GM19324 (cell line): Measurements from ENCODE around the gene ATP2A3.
A peak's percentile ranks its signal among the peaks of the same experiment; 100 is the strongest.

Experiments used
- ATAC-seq: cut with Tn5 transposase; IDR thresholded peaks from one replicate; pipeline ENCODE4 v1.9.1; 2021; ENCODE audit warnings: mild to moderate bottlenecking, moderate library complexity; ENCODE audit not compliant: unreplicated experiment, low FRiP score

ATP2A3 gene

DNA sequence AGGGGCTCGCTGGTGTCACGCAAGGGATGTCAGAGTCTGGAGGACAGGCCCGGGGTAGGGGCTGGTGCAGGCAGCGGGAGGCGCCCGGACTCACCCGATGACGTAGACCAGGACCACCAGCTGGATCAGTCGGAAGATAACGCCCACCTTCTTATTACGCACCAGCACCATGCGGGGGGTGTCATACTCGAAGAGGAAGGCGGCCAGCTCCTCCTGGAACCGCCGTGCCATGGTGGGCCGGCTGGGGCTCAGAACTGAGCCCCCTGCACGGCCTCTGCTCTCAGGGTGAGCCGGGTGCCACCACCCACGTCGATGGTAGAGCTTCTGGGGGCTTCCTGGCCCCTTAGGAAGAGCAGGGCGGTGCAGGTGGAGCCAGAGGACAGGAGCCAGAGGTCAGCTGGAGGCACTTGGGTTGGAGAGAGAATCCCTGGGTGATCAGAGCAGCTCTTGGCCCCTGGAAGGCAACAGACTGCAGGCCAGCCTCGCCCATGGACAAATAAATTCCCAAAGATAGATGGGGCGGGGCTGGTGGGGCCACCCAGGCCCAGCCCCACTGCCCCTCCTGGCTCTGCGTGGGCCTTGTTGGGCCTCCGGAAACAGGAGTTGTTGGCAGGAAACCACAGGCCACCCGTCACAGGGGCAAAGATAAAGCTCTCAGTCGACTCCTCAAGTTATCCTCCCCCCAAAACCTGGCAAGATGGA lies 48.1 kb downstream of the ATP2A3 start, which contains the start of gene P2RX1:
Gene P2RX1 (minus strand): TSS at position 471 of the 702 bp plus-strand sequence. CDS start 240 bp downstream, at position 231.
- ATAC-seq, result no peak

- no peak for ATAC-seq
Observed at GRCh38 chr17:3915581-3915994, 48.6 kb downstream of the ATP2A3 start.

DNA sequence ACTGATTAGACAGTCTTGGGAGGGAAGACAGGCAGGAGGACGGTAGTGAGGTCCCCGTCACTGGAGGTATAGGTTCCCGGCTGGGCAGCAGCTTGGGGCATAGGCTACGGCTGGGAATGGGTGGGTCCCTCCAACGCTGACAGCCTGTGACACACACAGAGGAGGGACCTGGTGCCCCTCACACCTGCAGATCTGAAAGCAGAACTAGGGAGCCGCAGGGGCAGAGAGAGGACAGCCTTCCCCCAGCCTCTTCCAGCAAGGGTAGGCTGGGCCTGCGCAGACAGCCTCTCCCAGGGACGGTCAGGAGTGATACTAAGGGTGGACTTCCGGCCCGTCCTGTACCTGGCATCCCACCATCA lies 49.9 kb downstream of the ATP2A3 start:
- ATAC-seq, result peak; percentile 44

GRCh38 chr17:3913531-3914311 lies 50.5 kb downstream of the ATP2A3 start:
- ATAC-seq, result peak; percentile 45

- no peak for ATAC-seq
Observed at GRCh38 chr17:3912827-3913226, 51.4 kb downstream of the ATP2A3 start.

GRCh38 chr17:3911271-3912053 lies 52.8 kb downstream of the ATP2A3 start:
- ATAC-seq, result peak; percentile 74

DNA sequence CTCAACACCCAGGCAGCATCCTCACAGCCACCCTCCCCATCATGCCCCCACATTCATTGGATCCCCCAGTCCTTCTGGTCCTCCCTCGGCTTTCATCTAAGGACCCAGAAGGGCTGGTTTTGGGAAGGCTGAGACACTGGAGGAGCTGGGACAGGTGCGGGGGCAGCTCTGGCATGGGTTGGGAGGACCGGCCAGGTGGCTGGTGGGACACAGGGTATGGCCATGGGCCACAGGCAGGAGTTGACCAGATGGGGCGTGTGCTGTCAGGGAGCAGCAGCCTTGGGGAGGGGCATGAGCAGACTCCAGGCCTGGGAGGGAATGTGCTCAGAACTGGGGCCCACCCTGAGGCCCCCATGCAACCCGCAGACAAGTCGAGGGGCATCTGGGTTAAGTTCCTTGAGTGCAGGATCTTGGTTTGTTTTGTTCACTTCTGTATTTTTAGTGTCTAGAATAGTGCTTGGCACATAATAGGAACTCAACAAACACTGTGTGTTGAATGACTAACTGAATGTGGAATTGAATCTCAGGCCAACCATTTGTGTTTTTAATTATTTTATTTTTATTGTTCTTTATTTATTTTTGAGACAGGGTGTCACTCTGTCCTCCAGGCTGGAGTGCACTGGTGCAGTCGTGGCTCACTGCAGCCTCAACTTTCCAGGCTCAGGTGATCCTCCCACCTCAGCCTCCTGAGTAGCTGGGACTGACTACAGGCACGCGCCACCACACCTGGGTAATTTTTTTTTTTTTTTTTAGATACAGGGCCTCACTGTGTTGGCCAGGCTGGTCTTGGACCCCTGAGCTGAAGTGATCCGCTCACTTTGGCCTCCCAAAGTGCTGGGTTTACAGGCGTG lies 53.6 kb downstream of the ATP2A3 start:
- no peak for ATAC-seq

DNA sequence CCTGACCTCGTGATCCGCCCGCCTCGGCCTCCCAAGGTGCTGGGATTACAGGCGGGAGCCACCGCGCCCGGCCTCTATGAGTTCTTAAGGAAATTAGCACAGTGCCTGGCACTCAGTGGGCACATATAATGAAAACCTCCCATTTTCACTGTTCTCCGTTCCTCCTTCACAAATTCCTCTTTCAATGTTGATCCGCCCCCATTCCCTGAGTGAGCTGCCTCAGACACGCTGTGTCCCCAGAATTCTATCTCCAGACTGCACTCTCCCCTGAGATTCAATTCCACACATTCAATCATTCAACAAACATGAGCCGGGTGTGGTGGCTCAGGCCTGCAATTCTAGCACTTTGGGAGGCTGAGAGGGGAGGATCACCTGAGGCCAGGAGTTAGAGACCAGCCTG lies 55.0 kb downstream of the ATP2A3 start:
- ATAC-seq, result no peak

DNA sequence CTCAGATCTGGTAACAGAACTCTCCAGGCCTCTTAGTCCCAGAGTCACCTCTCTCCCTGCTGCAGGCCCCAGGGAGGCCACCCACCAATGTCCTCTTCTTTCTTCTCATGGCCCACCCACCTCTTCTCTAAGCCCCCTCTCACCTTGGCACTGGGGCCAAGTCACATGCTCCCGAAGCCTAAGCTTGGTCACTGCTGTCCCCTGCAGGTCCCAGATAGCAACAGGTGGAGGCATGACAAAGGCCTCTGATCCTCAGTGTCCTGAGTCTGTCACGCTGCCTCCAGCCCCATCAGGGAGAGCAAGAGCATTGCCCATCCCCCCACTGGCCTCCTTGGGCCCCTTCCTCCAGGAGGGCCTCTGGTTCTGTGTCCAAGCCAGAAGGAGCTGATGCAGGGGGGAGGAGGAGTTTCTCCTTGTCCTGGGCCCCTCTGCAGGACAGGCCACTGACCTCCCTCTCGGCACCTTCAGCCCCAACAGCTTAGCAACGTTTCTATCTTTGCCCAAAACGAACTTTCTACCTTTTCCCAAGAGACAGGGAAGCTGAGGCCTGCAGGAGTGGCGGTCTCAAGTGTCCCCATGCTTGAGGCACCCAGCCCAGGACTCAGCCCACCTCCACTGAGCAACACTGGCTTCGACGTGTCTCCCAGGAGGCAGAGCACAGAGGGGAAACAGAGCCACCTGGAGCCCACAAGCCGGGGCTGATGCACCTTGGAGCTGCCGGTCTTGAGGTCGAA lies 56.6 kb downstream of the ATP2A3 start:
- no peak for ATAC-seq

- ATAC-seq, result no peak
Observed at GRCh38 chr17:3906881-3907280, 57.4 kb downstream of the ATP2A3 start.

DNA sequence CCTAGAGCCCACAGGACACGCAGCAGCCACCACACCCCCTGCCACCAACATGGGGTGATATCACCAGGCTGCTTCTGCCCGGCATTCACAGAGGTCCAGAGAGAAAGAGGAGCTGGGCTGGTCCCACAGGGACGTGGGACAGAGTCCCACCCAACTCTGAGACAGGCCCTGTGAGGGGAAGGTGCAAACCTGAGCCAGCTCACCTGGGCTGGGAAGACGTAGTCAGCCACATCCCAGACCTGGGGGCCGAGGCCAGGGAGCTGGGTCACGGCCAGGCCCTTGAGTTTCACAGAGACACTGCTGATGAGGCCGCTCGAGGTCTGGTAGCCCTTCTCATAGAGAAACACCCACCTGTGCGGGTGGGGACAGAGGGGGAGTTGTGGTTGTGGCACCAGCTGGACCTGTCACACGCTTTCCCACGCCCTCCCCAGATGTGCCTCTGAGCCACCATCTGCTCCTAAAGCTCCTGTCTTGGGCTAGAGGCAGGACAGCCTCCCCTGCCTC lies 59.2 kb downstream of the ATP2A3 start:
- ATAC-seq, result no peak

GRCh38 chr17:3904501-3904900 lies 59.7 kb downstream of the ATP2A3 start:
- no peak for ATAC-seq

- ATAC-seq, result no peak
Observed at GRCh38 chr17:3903881-3904290, 60.4 kb downstream of the ATP2A3 start.

GRCh38 chr17:3903051-3903825 lies 61.0 kb downstream of the ATP2A3 start:
- no peak for ATAC-seq

DNA sequence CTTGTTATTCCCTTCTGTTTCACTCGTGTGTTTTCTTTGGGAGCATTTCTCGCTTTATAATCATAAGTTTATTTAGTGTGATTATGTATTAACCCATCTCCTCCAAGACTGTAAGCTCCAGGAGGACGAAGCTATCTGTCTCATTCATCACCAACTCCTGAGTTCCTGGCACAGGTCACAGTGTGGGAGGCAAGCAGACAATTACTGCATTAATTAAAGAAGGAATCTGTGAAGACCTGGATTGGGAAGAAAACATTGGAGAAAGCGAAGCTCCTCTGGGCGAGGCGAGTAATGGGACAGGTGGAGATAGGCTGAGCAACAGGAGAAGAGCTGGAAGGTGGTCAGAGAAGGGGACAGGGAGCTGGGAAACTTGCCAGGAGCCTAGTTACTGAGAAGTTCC lies 63.6 kb downstream of the ATP2A3 start:
- ATAC-seq, result no peak

DNA sequence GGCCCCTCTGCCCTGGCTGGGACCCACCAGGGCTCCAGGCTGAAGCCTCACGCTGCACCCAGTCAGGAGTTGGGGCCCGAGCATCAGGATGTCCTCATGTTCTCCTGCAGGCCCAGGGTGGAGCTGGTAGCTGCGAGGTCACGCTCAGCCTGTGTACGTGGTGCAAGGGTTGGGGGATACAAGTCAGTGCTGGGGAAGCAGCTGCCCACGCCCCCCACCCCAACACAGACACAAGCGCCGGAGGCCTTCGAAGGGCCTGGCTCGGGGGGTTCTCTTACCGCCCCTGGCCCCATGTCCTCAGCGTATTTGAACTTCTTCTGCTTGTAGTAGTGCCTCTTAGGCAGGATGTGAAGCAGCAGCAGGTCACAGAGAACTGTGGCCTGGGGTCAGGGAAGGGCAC lies 66.5 kb downstream of the ATP2A3 start:
- ATAC-seq, result no peak

GRCh38 chr17:3896968-3897235 lies 67.3 kb downstream of the ATP2A3 start:
- ATAC-seq, result no peak

GRCh38 chr17:3896108-3896967 lies 67.9 kb downstream of the ATP2A3 start:
- no peak for ATAC-seq
